ENCODE data around the gene CXorf65. TPM values are rescaled to one million over a fixed set of nuclear protein-coding genes. Genes with fewer than 3 reads are reported as not detected.

The CXorf65 gene
- total RNA-seq, 8 experiments from 2014 or later: not detected

DNA sequence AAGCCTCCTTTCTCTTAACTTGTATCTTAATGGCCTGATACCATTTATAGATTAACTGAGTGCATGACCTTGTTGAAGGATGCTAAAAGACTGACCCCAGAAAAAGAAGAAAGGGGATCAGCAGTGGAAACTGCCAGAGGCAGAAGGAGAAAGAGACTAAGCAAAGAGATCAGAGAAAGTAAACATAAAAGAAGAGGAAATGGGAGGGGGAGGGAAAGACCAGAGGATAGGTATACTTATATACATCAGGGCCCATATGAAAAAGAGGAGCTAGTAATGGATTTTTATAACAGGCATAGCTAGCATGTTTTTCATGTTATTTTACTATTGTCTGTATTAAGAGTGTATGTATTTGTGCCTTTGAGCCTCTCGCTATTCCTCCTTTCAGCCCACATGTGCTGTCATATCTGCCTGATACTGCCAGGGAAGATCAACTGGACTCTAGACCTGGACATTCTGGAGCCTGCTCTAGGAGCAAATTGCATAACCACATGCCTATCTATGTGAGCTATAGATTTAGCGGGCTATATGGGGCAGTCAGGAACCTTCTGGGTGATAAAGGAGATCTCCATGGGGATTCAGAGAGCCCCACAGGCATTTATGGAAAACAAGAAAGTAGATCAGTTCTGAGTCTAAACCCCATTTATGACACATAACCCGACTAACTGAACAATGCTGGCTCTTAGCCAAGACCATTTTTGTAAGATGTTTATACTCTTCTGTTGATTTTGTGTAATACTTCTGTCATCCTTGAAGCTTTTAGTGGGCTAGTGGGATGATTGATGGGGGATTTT, 25.0 kb downstream of the CXorf65 start:
- peak in 4 of 8 experiments; percentile 31 to 67 (median 32) for ATAC-seq (replicated peaks in 6 of 8)
- H3K27ac ChIP-seq: no peak overlapping the region
- in situ Hi-C loops (cut with MboI; ENCODE audit: low pct_unique_long_range_greater_than_20kb in 2 of 9, low sequenced_read_pairs in 9 of 9, unreplicated experiment in 9 of 9): no loop called here
- no peak overlapping the region for H3K4me3 ChIP-seq
- WGBS, 10 experiments: 48 to 100% (median 50%) methylated on average over 1 to 3 of the region's 3 CpGs; no CpG with 5 or more reads in 7 of the 10 experiments
- H3K4me1 ChIP-seq (replicated peaks in 1 of 2): no peaks in the 10 kb centered on the region

- no peak for ATAC-seq (replicated peaks in 6 of 8)
- peaks cover 4 to 6% of the 10 kb centered on the region in 2 donors for H3K4me1 ChIP-seq (replicated peaks in 1 of 2)
- WGBS, 10 experiments: 51 to 100% (median 93%) methylated on average over 1 to 5 of the region's 5 CpGs; no CpG with 5 or more reads in 4 of the 10 experiments
- H3K4me3 ChIP-seq: no peak overlapping the region
- in situ Hi-C loops (cut with MboI; ENCODE audit: low pct_unique_long_range_greater_than_20kb in 2 of 9, low sequenced_read_pairs in 9 of 9, unreplicated experiment in 9 of 9): no loop called here
- H3K27ac ChIP-seq: no peak overlapping the region
Observed at GRCh38 chrX:71070531-71070930, 36.0 kb downstream of the CXorf65 start.

GRCh38 chrX:71068044-71068918, 38.3 kb downstream of the CXorf65 start, which contains the start of gene SNX12:
TSS of gene SNX12 (minus strand) at chrX:71068334. CDS start at chrX:71068306, 28 bp downstream.
- in situ Hi-C loops (cut with MboI; ENCODE audit: low pct_unique_long_range_greater_than_20kb in 2 of 9, low sequenced_read_pairs in 9 of 9, unreplicated experiment in 9 of 9): no loop called here
- peak; percentile 88 to 95 (median 95) for ATAC-seq (replicated peaks in 6 of 8)
- H3K4me3 ChIP-seq: peak within 1 kb of the TSS; percentile 69 to 93 (median 82)
- WGBS, 10 experiments: 0 to 41% (median 40%) methylated on average over 1 to 13 of the region's 73 CpGs; no CpG with 5 or more reads in 7 of the 10 experiments
- peak within 1 kb of the TSS; percentile 70 to 87 for H3K27ac ChIP-seq
- H3K4me1 ChIP-seq (replicated peaks in 1 of 2): peaks cover 4 to 6% of the 10 kb centered on the region in 2 donors

GRCh38 chrX:71067712-71068043, 38.9 kb downstream of the CXorf65 start:
- peak overlapping the region; percentile 70 to 87 for H3K27ac ChIP-seq
- peaks cover 4 to 6% of the 10 kb centered on the region in 2 donors for H3K4me1 ChIP-seq (replicated peaks in 1 of 2)
- in situ Hi-C loops (cut with MboI; ENCODE audit: low pct_unique_long_range_greater_than_20kb in 2 of 9, low sequenced_read_pairs in 9 of 9, unreplicated experiment in 9 of 9): no loop called here
- H3K4me3 ChIP-seq: peak overlapping the region; percentile 69 to 93 (median 82)
- WGBS, 10 experiments: 0 to 60% (median 0%) methylated on average over 1 of the region's 10 CpGs; no CpG with 5 or more reads in 7 of the 10 experiments
- ATAC-seq (replicated peaks in 6 of 8): peak; percentile 4 to 21 (median 7)

- Histone ChIP-seq H3K4me3 (peak overlapping the region; percentile 69 to 93 (median 82)), H3K27ac (no peak overlapping the region), H3K4me1 (replicated peaks in 1 of 2) (peaks cover 4 to 6% of the 10 kb centered on the region in 2 donors)
- in situ Hi-C loops (cut with MboI; ENCODE audit: low pct_unique_long_range_greater_than_20kb in 2 of 9, low sequenced_read_pairs in 9 of 9, unreplicated experiment in 9 of 9): no loop called here
- 0 to 8% methylated on average over 1 to 2 of the region's 2 CpGs; no CpG with 5 or more reads in 8 of the 10 experiments for WGBS, 10 experiments
- no peak for ATAC-seq (replicated peaks in 6 of 8)
Observed at GRCh38 chrX:71067089-71067488, 39.5 kb downstream of the CXorf65 start.

DNA sequence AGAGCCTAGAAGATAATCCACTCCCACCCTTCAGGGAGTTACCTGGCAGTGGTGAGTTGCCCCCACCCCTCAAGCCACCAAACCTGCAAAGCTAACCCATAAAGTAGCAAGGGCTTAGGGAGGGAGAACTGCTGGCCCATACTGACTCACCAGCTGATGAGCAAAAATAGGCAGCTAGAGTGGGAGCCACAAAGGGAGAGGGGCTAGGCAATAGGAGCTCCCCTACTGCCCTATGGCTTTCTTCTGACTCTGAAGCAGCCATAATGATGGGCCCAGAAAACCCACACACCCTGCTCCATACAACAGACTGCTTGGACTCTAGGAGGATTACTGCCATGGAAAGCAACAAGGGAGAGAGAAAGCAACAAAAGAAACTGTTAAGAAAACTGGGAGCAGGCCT, 46.4 kb downstream of the CXorf65 start:
- Histone ChIP-seq H3K4me3 (no peak overlapping the region), H3K4me1 (replicated peaks in 1 of 2) (no peaks in the 10 kb centered on the region), H3K27ac (no peak overlapping the region)
- ATAC-seq (replicated peaks in 6 of 8): no peak
- in situ Hi-C loops (cut with MboI; ENCODE audit: low pct_unique_long_range_greater_than_20kb in 2 of 9, low sequenced_read_pairs in 9 of 9, unreplicated experiment in 9 of 9): no loop called here

DNA sequence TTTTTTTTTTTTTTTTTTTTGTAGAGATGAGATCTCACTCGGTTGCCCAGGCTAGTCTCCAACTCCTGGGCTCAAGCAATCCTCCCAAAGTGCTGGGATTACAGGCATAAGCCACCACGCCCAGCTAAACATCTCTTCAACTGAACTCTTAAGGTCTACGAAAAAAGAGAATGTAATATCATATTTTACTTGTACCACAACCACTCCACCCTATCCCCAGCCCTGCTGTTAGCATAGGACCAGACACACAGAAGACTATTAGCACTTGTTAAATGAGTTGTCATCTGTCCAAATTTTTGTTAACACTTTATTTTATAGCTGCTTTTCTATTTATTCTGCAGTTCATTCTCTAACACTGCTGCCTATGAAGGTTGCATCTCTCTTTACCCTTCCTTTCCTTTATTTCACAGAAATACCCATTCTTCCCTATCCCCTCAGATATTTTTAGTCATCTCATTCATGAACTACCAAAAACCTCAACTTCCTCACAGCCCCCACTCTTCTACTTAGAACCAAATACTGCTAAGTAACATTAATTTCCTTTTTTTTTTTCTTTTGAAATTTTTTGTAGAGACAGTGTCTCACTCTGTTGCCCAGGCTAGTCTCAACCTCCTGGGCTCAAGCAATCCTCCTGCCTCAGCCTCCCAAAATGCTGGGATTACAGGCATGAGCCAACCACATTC, 48.6 kb downstream of the CXorf65 start:
- Histone ChIP-seq H3K27ac (no peak overlapping the region), H3K4me3 (no peak overlapping the region), H3K4me1 (replicated peaks in 1 of 2) (no peaks in the 10 kb centered on the region)
- in situ Hi-C loops (cut with MboI; ENCODE audit: low pct_unique_long_range_greater_than_20kb in 2 of 9, low sequenced_read_pairs in 9 of 9, unreplicated experiment in 9 of 9): no loop called here
- ATAC-seq (replicated peaks in 6 of 8): peak in 2 of 8 experiments; percentile 56 to 60
- 21 to 100% (median 82%) methylated on average over 1 to 3 of the region's 3 CpGs; no CpG with 5 or more reads in 6 of the 10 experiments for WGBS, 10 experiments

- in situ Hi-C loops (cut with MboI; ENCODE audit: low pct_unique_long_range_greater_than_20kb in 2 of 9, low sequenced_read_pairs in 9 of 9, unreplicated experiment in 9 of 9): no loop called here
- Histone ChIP-seq H3K27ac (no peak overlapping the region), H3K4me1 (replicated peaks in 1 of 2) (no peaks in the 10 kb centered on the region), H3K4me3 (no peak overlapping the region)
- peak in 1 of 8 experiments; percentile 29 for ATAC-seq (replicated peaks in 6 of 8)
Observed at GRCh38 chrX:71056867-71057266, 49.7 kb downstream of the CXorf65 start.

Other genes with a start within 250 kb of the CXorf65 start
- gene TEX11, start 198.0 kb downstream of the CXorf65 start, total RNA-seq: under 1 TPM in 2 of 8 experiments, not detected in 6; 0.10 to 0.14 TPM
- gene SLC7A3, start 175.6 kb downstream of the CXorf65 start, total RNA-seq: 10 to 100 TPM in 4 of 8 experiments, 1 to 10 TPM in 2, not detected in 2; 1.7 to 28.9 (median 16.6) TPM
- 10 to 100 TPM; 35.8 to 75.0 (median 45.6) TPM for gene SNX12, start 38.4 kb downstream of the CXorf65 start, total RNA-seq
- 10 to 100 TPM in 1 of 8 experiments, 1 to 10 TPM in 7; 2.8 to 11.9 (median 5.1) TPM for gene FOXO4, start 10.9 kb downstream of the CXorf65 start, total RNA-seq
- gene IL2RG, start 4.8 kb upstream of the CXorf65 start, total RNA-seq: under 1 TPM in 6 of 8 experiments, not detected in 2; 0.11 to 0.77 (median 0.22) TPM
- 10 to 100 TPM; 14.5 to 40.8 (median 19.7) TPM for gene MED12, start 11.9 kb upstream of the CXorf65 start, total RNA-seq
- gene NLGN3, start 38.1 kb upstream of the CXorf65 start, total RNA-seq: 10 to 100 TPM in 5 of 8 experiments, under 1 TPM in 3; 0.20 to 16.0 (median 10.8) TPM
- under 1 TPM in 3 of 8 experiments, not detected in 5; 0.14 to 0.52 (median 0.33) TPM for gene GJB1, start 116.5 kb upstream of the CXorf65 start, total RNA-seq
- 10 to 100 TPM in 7 of 8 experiments, 1 to 10 TPM in 1; 9.5 to 33.9 (median 26.1) TPM for gene ZMYM3, start 147.4 kb upstream of the CXorf65 start, total RNA-seq
- gene NONO, start 176.9 kb upstream of the CXorf65 start, total RNA-seq: 100 to 1,000 TPM; 276 to 526 (median 303) TPM
- gene ITGB1BP2, start 195.0 kb upstream of the CXorf65 start, total RNA-seq: 1 to 10 TPM in 5 of 8 experiments, under 1 TPM in 3; 0.56 to 2.7 (median 1.2) TPM